Upper lobe of right lung (tissue), 1 donor: ENCODE results near the gene ADAP1. TPM values are rescaled to one million over a fixed set of nuclear protein-coding genes. Genes with fewer than 3 reads are reported as not detected.
"Not testable (repeated sequence)": the region's sequence is repeated elsewhere in the genome, so short reads cannot be mapped to it uniquely, and the experiment has no call there.

ENCODE experiments used
- ATAC-seq: fragments of 200-7000 bp; cut with Tn5 transposase; one replicate; pipeline ENCODE4 v1.9.1; 2020; ENCODE audit warnings: mild to moderate bottlenecking, moderate library complexity
- DNase-seq: peaks from one replicate; pipeline ENCODE4 v3.0.0-alpha.2; 2020
- H3K27ac ChIP-seq: fragments of 200-600 bp; one replicate; pipeline ENCODE4 v1.8.0; 2022
- H3K27me3 ChIP-seq: fragments of 200-600 bp; one replicate; pipeline ENCODE4 v1.8.0; 2022; ENCODE audit warnings: mild to moderate bottlenecking
- H3K36me3 ChIP-seq: fragments of 200-600 bp; one replicate; pipeline ENCODE4 v1.8.0; 2022
- H3K4me1 ChIP-seq: fragments of 200-600 bp; one replicate; pipeline ENCODE4 v1.8.0; 2022
- H3K4me3 ChIP-seq: fragments of 200-600 bp; one replicate; pipeline ENCODE4 v1.8.0; 2022; ENCODE audit warnings: mild to moderate bottlenecking
- H3K9me3 ChIP-seq: fragments of 200-600 bp; one replicate; pipeline ENCODE4 v1.8.0; 2022
- intact Hi-C: fragments of 100-400 bp; cut with DNase I; formaldehyde crosslinking; loops from one replicate; pipeline ENCODE4 v1.11.0; 2022
- total RNA-seq: library from RNA; stranded (reverse); fragmentation: NEBNext Ultra II Directional; extraction: Animal tissue kit (Norgen Biotek cat#: 25700); gene quantifications from one replicate; pipeline ENCODE4 v1.2.1, GENCODE V29; 2021
- TF ChIP-seq, protein P1 (sequence below): fragments of 200-600 bp; IDR thresholded peaks from one replicate; pipeline ENCODE4 v1.8.0; 2022; ENCODE audit warnings: antibody characterized with exemption
- donor health status: DM: no; HTN: yes; CAD: no; lungs with severe emphysema.

ADAP1 gene
- total RNA-seq, 1 donor from 2014 or later, result 30.7 TPM

DNA sequence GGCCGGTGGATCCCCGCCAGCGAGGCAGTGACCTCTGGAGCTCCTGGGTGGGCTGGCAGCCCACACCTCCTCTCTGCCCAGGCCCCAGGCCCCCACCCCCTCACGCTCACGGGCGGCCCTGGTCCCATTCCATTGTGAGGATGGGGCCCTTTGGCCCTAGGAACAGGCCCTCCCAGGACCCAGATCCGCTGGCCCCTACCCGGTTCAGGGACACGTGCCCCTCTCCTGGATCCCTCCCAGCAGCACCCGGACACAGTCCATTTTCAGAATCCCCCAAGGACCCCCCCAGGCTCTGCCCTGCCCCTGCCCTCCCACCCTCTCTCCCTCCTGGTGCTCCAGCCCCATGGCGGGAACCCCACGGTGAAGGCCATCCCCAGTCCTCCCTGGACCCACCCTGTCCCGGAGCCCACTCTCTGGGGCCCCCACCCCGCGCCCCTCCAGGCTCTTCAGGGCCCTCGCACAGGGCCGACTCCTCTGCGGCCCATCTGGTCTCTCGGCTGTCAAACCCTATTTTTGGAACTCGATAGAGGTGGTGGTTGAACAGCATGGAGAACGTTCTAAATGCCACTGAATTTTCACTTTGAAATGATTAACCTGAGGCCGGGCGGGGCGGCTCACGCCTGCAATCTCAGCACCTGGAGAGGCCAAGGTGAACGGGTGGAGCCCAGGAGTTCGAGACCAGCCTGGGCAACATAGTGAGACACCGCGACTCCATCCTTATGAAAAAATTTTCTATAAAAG lies 8.1 kb downstream of the ADAP1 start:
- DNase-seq (peak; percentile 53), ATAC-seq (no peak)
- H3K27ac ChIP-seq, result peak overlapping the region; percentile 77
- no peaks in the 10 kb centered on the region for H3K4me1 ChIP-seq
- peak overlapping the region; percentile 45 for H3K4me3 ChIP-seq
- no peaks in the 10 kb centered on the region for H3K27me3 ChIP-seq
- intact Hi-C loops, result no loop called here
- TF ChIP-seq, protein P1, sequence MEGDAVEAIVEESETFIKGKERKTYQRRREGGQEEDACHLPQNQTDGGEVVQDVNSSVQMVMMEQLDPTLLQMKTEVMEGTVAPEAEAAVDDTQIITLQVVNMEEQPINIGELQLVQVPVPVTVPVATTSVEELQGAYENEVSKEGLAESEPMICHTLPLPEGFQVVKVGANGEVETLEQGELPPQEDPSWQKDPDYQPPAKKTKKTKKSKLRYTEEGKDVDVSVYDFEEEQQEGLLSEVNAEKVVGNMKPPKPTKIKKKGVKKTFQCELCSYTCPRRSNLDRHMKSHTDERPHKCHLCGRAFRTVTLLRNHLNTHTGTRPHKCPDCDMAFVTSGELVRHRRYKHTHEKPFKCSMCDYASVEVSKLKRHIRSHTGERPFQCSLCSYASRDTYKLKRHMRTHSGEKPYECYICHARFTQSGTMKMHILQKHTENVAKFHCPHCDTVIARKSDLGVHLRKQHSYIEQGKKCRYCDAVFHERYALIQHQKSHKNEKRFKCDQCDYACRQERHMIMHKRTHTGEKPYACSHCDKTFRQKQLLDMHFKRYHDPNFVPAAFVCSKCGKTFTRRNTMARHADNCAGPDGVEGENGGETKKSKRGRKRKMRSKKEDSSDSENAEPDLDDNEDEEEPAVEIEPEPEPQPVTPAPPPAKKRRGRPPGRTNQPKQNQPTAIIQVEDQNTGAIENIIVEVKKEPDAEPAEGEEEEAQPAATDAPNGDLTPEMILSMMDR, result no peak
- H3K9me3 ChIP-seq, result no peaks in the 10 kb centered on the region
- H3K36me3 ChIP-seq, result no peaks in the 10 kb centered on the region

GRCh38 chr7:945556-946255 lies 8.8 kb downstream of the ADAP1 start:
- DNase-seq, result peak; percentile 94
- ATAC-seq, result peak; percentile 97
- H3K27ac ChIP-seq, result peak overlapping the region; percentile 77

GRCh38 chr7:945147-945555 lies 9.3 kb downstream of the ADAP1 start:
- H3K9me3 ChIP-seq, result no peaks in the 10 kb centered on the region
- H3K4me3 ChIP-seq, result peak overlapping the region; percentile 45
- peak overlapping the region; percentile 77 for H3K27ac ChIP-seq
- TF ChIP-seq, protein P1, result no peak
- peak; percentile 11 for ATAC-seq
- peak; percentile 68 for DNase-seq
- intact Hi-C loops, result no loop called here
- H3K27me3 ChIP-seq, result no peaks in the 10 kb centered on the region
- no peaks in the 10 kb centered on the region for H3K4me1 ChIP-seq
- H3K36me3 ChIP-seq, result no peaks in the 10 kb centered on the region

More at GRCh38 chr7:945556-946255, 8.8 kb downstream of the ADAP1 start:
- Histone ChIP-seq H3K4me1 (no peaks in the 10 kb centered on the region), H3K27me3 (no peaks in the 10 kb centered on the region), H3K4me3 (peak overlapping the region; percentile 45), H3K36me3 (no peaks in the 10 kb centered on the region), H3K9me3 (no peaks in the 10 kb centered on the region)
- TF ChIP-seq, protein P1, result no peak
- intact Hi-C loops, result no loop called here

DNA sequence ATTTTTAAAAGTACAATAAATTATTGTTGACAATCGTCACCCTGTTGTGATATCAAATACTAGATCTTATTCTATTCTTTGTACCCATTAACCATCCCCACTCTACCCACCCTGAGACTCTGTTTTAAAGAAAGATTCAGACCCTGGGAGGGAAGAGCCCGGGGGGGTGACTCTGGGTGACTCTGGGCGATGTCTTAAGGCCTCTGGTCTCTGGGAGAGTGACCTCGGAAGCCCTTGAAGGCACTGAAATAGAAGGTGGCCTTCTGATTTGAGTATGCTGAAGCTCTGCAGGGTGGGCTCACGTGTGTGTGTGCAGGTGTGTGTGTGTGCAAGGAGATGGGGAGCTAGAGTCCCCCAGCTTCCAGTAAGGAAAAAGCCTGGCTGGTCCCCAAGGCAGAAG lies 9.7 kb downstream of the ADAP1 start:
- TF ChIP-seq, protein P1, result no peak

DNA sequence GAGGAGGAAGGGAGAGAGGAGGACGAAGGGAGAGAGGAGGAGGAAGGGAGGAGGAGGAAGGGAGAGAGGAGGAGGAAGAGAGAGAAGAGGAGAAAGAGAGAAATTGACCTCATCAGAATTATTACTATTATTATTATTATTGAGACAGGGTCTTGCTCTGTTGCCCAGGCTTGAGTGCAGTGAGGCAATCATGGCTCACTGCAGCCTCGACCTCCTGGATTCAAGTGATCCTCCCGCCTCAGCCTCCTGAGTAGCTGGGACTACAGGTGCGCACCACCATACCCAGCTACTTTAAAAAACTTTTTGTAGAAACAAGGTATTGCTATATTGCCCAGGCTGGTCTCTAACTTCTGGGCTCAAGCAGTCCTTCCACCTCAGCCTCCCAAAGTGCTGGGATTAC lies 10.7 kb downstream of the ADAP1 start:
- intact Hi-C loops, H3K4me3 ChIP-seq, H3K9me3 ChIP-seq, H3K36me3 ChIP-seq, H3K27ac ChIP-seq, ATAC-seq, H3K4me1 ChIP-seq, H3K27me3 ChIP-seq: not testable (repeated sequence)
- DNase-seq, result peak; percentile 22

More for the DNA sequence above, 9.7 kb downstream of the ADAP1 start:
- no peaks in the 10 kb centered on the region for H3K36me3 ChIP-seq
- no peaks in the 10 kb centered on the region for H3K9me3 ChIP-seq
- H3K4me3 ChIP-seq, result peak overlapping the region; percentile 45
- intact Hi-C loops, result no loop called here
- H3K4me1 ChIP-seq, result no peaks in the 10 kb centered on the region
- H3K27ac ChIP-seq, result peak overlapping the region; percentile 77
- no peaks in the 10 kb centered on the region for H3K27me3 ChIP-seq
- DNase-seq (no peak), ATAC-seq (no peak)
